OCI-LY7 (cell line): ENCODE data around the gene VPS26B.

Source experiments
- EZH2phosphoT487 ChIP-seq: fragments of 200-600 bp; sonication (generic); IDR thresholded peaks from 2 replicates; pipeline ENCODE4 v1.6.1; 2018; ENCODE audit warnings: low read depth, borderline replicate concordance, mild to moderate bottlenecking, mixed run types, antibody characterized with exemption, low read length, moderate library complexity, mixed read lengths
- TF ChIP-seq, protein P1 (sequence below): fragments of 200-600 bp; sonication (generic); conservative IDR thresholded peaks from 2 replicates; pipeline ENCODE4 v1.5.1; 2014; ENCODE audit warnings: mild to moderate bottlenecking, antibody characterized with exemption, low read length, moderate library complexity, mixed read lengths

DNA sequence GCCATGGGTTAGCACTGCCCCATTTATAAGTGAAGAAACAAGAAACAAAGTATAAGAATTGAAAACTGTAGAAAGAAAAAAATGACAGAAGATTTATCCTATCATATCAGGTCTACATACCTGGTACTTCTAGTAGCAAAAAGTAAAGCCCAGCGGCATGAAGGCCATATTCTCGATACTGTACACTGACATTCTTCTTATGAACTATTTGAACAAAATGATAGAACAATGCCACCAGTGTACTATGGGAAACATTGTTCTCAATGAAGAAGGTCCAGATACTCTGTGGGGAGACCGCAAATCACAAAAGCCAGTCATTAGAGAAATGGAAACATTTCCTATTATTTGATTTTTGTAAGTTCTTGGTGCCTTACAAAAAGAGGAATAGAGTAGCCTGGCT, 7.7 kb upstream of the VPS26B start:
- TF ChIP-seq, protein P1, sequence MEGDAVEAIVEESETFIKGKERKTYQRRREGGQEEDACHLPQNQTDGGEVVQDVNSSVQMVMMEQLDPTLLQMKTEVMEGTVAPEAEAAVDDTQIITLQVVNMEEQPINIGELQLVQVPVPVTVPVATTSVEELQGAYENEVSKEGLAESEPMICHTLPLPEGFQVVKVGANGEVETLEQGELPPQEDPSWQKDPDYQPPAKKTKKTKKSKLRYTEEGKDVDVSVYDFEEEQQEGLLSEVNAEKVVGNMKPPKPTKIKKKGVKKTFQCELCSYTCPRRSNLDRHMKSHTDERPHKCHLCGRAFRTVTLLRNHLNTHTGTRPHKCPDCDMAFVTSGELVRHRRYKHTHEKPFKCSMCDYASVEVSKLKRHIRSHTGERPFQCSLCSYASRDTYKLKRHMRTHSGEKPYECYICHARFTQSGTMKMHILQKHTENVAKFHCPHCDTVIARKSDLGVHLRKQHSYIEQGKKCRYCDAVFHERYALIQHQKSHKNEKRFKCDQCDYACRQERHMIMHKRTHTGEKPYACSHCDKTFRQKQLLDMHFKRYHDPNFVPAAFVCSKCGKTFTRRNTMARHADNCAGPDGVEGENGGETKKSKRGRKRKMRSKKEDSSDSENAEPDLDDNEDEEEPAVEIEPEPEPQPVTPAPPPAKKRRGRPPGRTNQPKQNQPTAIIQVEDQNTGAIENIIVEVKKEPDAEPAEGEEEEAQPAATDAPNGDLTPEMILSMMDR, result no peak
- TF ChIP-seq EZH2phosphoT487, result no peak
